ENCODE measurements around the gene MYO5B.
A peak's percentile ranks its signal among the peaks of the same experiment; 100 is the strongest.

The MYO5B gene

GRCh38 chr18:50187659-50188058 lies 7.3 kb downstream of the MYO5B start:
- DNase-seq, result no peak

DNA sequence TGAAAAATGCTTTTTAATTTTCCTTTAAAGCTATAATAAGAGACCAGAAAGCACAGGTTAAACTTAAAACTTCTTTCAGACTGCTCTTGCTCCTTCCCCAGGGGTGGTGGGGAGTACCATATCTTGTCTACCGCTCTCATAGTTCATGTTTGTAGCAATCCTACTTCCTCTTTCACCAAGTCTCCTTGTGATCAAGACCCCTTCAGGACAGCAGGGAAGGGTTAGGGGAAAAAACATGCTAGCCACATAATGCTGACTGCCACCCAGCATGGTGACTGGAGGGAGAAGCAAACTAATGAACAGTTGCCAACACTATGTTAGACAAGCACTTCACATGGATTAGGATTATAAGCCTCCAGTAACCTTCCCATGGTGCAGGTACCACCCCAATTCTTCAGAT lies 8.6 kb downstream of the MYO5B start:
- no peak for DNase-seq

GRCh38 chr18:50183556-50183955 lies 11.4 kb downstream of the MYO5B start:
- no peak for DNase-seq

DNA sequence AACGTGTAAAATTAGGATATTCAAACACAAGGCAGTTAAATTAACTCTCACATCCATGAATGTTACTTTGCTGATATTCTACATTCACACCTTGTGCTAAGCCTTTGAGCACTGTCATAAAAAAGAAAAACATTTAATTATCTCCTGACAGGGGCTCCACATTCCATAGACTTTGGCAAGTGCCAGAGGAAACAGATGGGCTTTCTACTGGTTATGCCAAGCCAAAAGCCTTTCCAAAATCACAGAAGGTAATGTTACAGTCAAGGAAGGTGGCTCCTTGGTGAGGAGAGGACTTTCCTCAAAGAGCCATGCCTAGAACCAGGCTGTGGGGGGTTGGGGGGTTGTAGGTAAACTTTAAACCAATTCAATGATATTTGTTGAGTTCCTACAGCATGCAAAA lies 12.4 kb downstream of the MYO5B start:
- no peak for DNase-seq

GRCh38 chr18:50181590-50181989 lies 13.4 kb downstream of the MYO5B start:
- no peak for DNase-seq

DNA sequence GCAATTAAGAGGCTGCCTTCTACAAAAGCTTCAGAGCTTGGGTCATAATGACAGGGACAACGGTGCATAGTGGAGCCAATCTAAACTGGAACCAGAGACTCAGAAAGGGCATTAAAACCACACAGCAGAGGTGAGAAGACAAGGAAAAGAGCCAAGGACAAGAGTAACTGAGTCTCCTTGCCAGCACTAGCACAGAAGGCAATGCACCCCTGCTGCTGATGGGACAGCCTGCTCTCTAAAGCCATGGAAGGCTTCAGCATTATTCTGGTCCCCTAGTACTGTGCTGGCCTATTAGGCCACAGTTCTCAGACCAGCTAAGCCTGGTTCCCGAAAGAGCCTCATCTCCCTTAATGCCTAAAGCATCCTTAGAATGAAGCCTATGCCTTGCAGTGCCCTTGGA lies 15.5 kb downstream of the MYO5B start:
- DNase-seq, result no peak

GRCh38 chr18:50177294-50177992 lies 17.5 kb downstream of the MYO5B start:
- DNase-seq, result peak; percentile 10

DNA sequence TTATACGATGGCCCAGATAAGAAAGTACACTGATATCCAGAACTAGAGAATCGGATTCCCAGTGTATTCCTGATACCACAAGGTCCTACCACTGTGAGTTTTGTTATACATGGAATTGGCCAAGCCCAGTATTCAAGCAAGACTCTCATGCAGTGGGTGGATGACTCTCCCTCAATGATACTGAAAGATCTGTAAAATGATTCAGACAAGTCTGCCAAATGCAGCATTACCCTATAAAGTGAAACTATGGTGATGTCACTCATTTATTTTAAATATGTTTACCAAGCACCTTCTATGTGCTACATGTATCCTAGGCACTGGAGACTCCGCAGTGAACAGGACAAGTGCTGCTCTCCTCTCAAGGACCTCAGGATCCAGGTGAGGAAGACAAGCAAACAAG lies 22.6 kb downstream of the MYO5B start:
- DNase-seq, result no peak

- DNase-seq, result no peak
These were observed 23.5 kb downstream of the MYO5B start for GRCh38 chr18:50171406-50171805.

GRCh38 chr18:50170004-50170403 lies 24.9 kb downstream of the MYO5B start:
- no peak for DNase-seq

- DNase-seq, result no peak
These were observed 25.8 kb downstream of the MYO5B start for GRCh38 chr18:50169149-50169548.

DNA sequence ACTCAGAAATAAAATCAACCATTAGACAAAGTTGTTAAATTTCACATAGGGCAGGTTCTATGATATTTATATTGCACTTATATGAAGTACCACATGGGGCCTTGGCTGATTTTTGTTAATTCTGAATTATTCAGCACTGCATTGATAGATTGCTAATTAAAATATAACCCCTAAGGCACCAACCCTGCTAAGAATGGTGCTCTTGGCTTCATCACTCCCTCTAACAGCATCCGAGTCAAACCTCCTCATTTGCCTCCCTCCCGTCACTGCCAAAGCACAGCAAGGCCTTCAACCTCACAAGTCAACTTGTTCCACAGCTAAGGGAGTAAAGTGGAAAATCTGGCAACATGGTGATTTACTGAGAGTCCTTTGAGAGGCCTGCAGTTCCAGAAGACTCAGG lies 27.0 kb downstream of the MYO5B start:
- no peak for DNase-seq

DNA sequence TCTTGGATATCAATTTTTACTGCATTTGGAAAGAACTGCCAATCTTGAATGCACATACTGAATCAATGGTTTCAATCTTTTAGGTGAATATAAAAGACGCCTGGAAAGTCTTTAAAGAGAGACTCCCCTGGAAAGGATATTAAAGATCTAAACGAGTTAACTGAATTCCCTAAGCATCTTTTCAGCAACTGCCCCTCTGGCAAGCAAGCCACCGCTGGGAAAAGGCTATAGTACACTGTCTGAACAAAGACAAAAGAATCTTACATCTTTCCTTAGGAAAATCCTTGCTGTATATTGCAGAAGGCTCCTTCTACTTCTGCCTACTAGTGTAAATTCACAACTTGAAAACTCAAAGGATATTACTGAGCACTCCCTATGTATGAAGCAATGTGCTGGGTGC lies 28.0 kb downstream of the MYO5B start:
- DNase-seq, result no peak

DNA sequence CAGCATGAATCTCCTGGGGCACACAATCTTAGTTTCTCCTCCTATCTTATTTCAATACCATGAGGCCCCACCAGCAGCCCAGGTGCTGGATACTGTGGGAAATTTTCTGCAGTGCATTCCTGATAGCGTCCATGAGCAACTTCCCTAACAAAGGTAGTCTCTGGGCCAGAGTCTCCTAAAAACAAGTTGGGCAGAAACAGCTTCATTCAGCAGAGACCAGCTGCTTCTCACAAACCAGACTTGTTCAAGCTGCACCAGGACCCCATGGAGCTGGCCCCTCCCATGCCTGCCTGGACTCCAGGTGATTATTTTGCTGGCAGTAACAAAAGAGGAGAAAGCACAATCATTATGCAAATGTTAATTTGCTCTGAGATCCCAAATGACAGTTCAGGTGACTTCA lies 31.4 kb downstream of the MYO5B start:
- DNase-seq, result no peak

- no peak for DNase-seq
These were observed 32.3 kb downstream of the MYO5B start for GRCh38 chr18:50162486-50163304.

DNA sequence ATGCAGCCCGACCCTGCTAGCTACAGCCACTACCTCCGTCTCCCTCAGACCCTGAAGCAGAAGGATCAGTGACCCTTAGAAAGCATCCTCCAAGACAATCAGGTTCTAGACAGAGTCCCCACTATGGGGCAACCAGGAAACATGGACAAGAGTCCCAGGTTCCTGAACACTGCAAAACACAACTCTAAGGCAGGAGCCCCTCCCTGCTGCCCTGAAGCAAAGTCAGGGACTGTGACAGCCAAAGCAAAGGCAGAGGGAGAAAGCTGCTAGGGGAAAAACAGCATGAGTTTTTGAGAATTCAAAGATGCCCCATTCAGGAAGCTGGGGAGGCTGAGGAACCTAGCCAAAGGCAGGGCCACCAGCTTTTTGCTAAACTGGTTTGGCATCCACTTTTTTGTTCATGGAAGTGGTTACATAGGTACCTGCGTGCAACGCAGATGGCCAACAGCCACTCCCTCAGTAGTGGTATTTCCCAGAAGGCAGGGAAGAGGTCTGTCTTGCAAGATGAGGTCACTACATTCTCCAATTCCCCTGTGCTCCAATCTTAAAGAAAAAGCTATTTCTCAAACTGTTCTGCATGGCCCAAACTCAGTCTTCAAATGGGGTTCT lies 33.2 kb downstream of the MYO5B start:
- DNase-seq, result no peak

- no peak for DNase-seq
These were observed 35.3 kb downstream of the MYO5B start for GRCh38 chr18:50159654-50160046.

- DNase-seq, result peak; percentile 39
These were observed 35.9 kb downstream of the MYO5B start for GRCh38 chr18:50158866-50159653.

- DNase-seq, result no peak
These were observed 39.5 kb downstream of the MYO5B start for GRCh38 chr18:50155406-50155805.

- DNase-seq, result no peak
These were observed 40.5 kb downstream of the MYO5B start for GRCh38 chr18:50154420-50154819.

DNA sequence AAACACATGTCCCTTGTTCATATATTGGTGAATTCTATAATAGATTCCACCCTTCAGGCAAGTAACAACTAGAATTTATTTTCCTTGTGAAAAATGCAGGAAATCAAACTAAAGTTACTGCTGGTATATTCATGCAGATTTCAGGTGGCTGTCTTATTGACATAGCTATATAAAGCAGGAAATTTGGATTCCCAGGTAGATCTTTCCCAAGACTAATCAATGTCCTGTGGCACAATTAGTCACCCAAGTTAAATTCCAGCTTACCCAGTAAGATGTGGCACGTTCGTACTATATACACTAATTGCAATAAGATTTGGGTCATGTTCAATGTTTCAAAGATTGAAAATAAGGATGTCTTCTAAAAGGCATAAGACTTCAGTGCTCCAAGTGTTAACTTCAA lies 42.0 kb downstream of the MYO5B start:
- DNase-seq, result no peak

GRCh38 chr18:50151926-50152325 lies 43.0 kb downstream of the MYO5B start:
- no peak for DNase-seq

DNA sequence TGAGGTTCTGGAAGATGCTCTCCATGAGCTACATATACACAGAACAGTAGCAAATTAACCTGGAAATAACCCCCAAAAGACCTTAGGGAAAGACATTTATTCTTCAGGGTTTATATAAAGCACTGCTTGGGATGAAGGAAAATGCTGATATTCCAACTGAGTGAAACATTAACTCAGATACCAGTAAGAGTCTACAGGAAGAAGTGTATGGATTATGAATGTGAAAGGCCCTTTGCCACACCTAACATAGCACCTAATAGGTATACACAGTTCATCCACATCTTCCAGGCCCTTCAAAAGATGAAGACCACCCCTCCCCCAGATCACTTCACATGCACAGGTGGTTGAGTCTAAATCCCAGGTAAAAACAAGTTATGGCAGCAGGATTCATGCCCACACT lies 50.4 kb downstream of the MYO5B start:
- no peak for DNase-seq
